Measurements from ENCODE around the gene MPV17.

The MPV17 gene

GRCh38 chr2:27314709-27315108 lies 8.2 kb downstream of the MPV17 start:
- no peak overlapping the region for H3K27ac ChIP-seq (ENCODE audit: low read length)
- H3K36me3 ChIP-seq (replicated peaks; ENCODE audit: low read depth, low read length): no peaks in the 10 kb centered on the region
- H3K4me1 ChIP-seq (ENCODE audit: low read length): no peaks in the 10 kb centered on the region
- TF ChIP-seq EZH2phosphoT487 (IDR thresholded peaks at IDR 0.05; ENCODE audit: low read depth): no peak
- TF ChIP-seq CTCF (IDR thresholded peaks at IDR 0.05; ENCODE audit: low read depth, low read length): no peak
- no peak overlapping the region for H2AFZ ChIP-seq (ENCODE audit: low read depth, low read length)
- H4K20me1 ChIP-seq (ENCODE audit: insufficient read depth, low read length): no peaks in the 10 kb centered on the region
- no peak overlapping the region for H3K4me2 ChIP-seq (ENCODE audit: low read length)
- no peaks in the 10 kb centered on the region for H3K27me3 ChIP-seq (ENCODE audit: low read depth, low read length)
- H3K9ac ChIP-seq (ENCODE audit: low read length): no peak overlapping the region
- H3K9me3 ChIP-seq (ENCODE audit: insufficient read depth, low read length): no peaks in the 10 kb centered on the region
- no peaks in the 10 kb centered on the region for H3K79me2 ChIP-seq (ENCODE audit: low read length)
- no peak overlapping the region for H3K4me3 ChIP-seq (ENCODE audit: low read length)

- no peak overlapping the region for H3K4me2 ChIP-seq (ENCODE audit: low read length)
- no peaks in the 10 kb centered on the region for H3K4me1 ChIP-seq (ENCODE audit: low read length)
- no peaks in the 10 kb centered on the region for H3K36me3 ChIP-seq (replicated peaks; ENCODE audit: low read depth, low read length)
- H2AFZ ChIP-seq (ENCODE audit: low read depth, low read length): no peak overlapping the region
- H3K27ac ChIP-seq (ENCODE audit: low read length): no peak overlapping the region
- H3K4me3 ChIP-seq (ENCODE audit: low read length): no peak overlapping the region
- no peak overlapping the region for H3K9ac ChIP-seq (ENCODE audit: low read length)
- no peaks in the 10 kb centered on the region for H4K20me1 ChIP-seq (ENCODE audit: insufficient read depth, low read length)
- no peaks in the 10 kb centered on the region for H3K27me3 ChIP-seq (ENCODE audit: low read depth, low read length)
- TF ChIP-seq CTCF (IDR thresholded peaks at IDR 0.05; ENCODE audit: low read depth, low read length) (no peak), EZH2phosphoT487 (IDR thresholded peaks at IDR 0.05; ENCODE audit: low read depth) (no peak)
- no peaks in the 10 kb centered on the region for H3K9me3 ChIP-seq (ENCODE audit: insufficient read depth, low read length)
- H3K79me2 ChIP-seq (ENCODE audit: low read length): no peaks in the 10 kb centered on the region
Measured at GRCh38 chr2:27313882-27314645, 8.8 kb downstream of the MPV17 start.

- no peak overlapping the region for H3K27ac ChIP-seq (ENCODE audit: low read length)
- H3K9ac ChIP-seq (ENCODE audit: low read length): no peak overlapping the region
- no peak overlapping the region for H3K4me3 ChIP-seq (ENCODE audit: low read length)
- H3K4me1 ChIP-seq (ENCODE audit: low read length): no peaks in the 10 kb centered on the region
- H3K36me3 ChIP-seq (replicated peaks; ENCODE audit: low read depth, low read length): no peaks in the 10 kb centered on the region
- no peaks in the 10 kb centered on the region for H4K20me1 ChIP-seq (ENCODE audit: insufficient read depth, low read length)
- no peaks in the 10 kb centered on the region for H3K27me3 ChIP-seq (ENCODE audit: low read depth, low read length)
- no peak for TF ChIP-seq CTCF (IDR thresholded peaks at IDR 0.05; ENCODE audit: low read depth, low read length)
- no peak for TF ChIP-seq EZH2phosphoT487 (IDR thresholded peaks at IDR 0.05; ENCODE audit: low read depth)
- H2AFZ ChIP-seq (ENCODE audit: low read depth, low read length): no peak overlapping the region
- no peaks in the 10 kb centered on the region for H3K79me2 ChIP-seq (ENCODE audit: low read length)
- H3K4me2 ChIP-seq (ENCODE audit: low read length): no peak overlapping the region
- no peaks in the 10 kb centered on the region for H3K9me3 ChIP-seq (ENCODE audit: insufficient read depth, low read length)
Measured at GRCh38 chr2:27312152-27312551, 10.7 kb downstream of the MPV17 start.

GRCh38 chr2:27309651-27310050 lies 13.2 kb downstream of the MPV17 start:
- no peaks in the 10 kb centered on the region for H3K36me3 ChIP-seq (replicated peaks; ENCODE audit: low read depth, low read length)
- H3K4me1 ChIP-seq (ENCODE audit: low read length): no peaks in the 10 kb centered on the region
- H3K9ac ChIP-seq (ENCODE audit: low read length): no peak overlapping the region
- no peaks in the 10 kb centered on the region for H3K27me3 ChIP-seq (ENCODE audit: low read depth, low read length)
- H3K9me3 ChIP-seq (ENCODE audit: insufficient read depth, low read length): no peaks in the 10 kb centered on the region
- H3K79me2 ChIP-seq (ENCODE audit: low read length): no peaks in the 10 kb centered on the region
- no peak overlapping the region for H3K4me3 ChIP-seq (ENCODE audit: low read length)
- no peak for TF ChIP-seq CTCF (IDR thresholded peaks at IDR 0.05; ENCODE audit: low read depth, low read length)
- TF ChIP-seq EZH2phosphoT487 (IDR thresholded peaks at IDR 0.05; ENCODE audit: low read depth): no peak
- H2AFZ ChIP-seq (ENCODE audit: low read depth, low read length): no peak overlapping the region
- no peak overlapping the region for H3K4me2 ChIP-seq (ENCODE audit: low read length)
- H3K27ac ChIP-seq (ENCODE audit: low read length): no peak overlapping the region
- no peaks in the 10 kb centered on the region for H4K20me1 ChIP-seq (ENCODE audit: insufficient read depth, low read length)
